ENCODE measurements around the gene OR2L8. TPM values are rescaled to one million over a fixed set of nuclear protein-coding genes. Genes with fewer than 3 reads are reported as not detected.

OR2L8 gene
- total and polyA plus RNA-seq, 9 of the 15 experiments (the other 6 are each of a cell fraction or from before 2014, with no cell fraction given): not detected

GRCh38 chr1:247904122-247904521, 44.5 kb upstream of the OR2L8 start (continued):
- TF ChIP-seq E2F8 (IDR thresholded peaks at IDR 0.05; ENCODE audit: low read depth, partially characterized antibody) (no peak), EHMT2 (IDR thresholded peaks at IDR 0.05) (peak; percentile 37; the same call in 1 of the 2 replicates), TAF15 (IDR thresholded peaks at IDR 0.05; ENCODE audit: low read depth, low read length) (no peak)

GRCh38 chr1:247905181-247905580, 43.5 kb upstream of the OR2L8 start:
- Histone ChIP-seq H3K79me2 (ENCODE audit: control insufficient read depth, insufficient read depth, low read length) (no peaks in the 10 kb centered on the region), H3K27ac (ENCODE audit: extremely low read depth, low read depth, low read length) (no peak overlapping the region), H3K4me2 (ENCODE audit: insufficient read depth, low read length) (no peak overlapping the region), H3K27me3 (ENCODE audit: control insufficient read depth in 2 of 2, insufficient read depth in 2 of 2, low read length in 2 of 2) (no peaks in the 10 kb centered on the region), H3K36me3 (ENCODE audit: control insufficient read depth, insufficient read depth, low read length) (no peaks in the 10 kb centered on the region), H4K20me1 (replicated peaks; ENCODE audit: control insufficient read depth, insufficient read depth, low read length) (no peaks in the 10 kb centered on the region), H2AFZ (ENCODE audit: low read depth, low read length) (0 out of 2 replicates have a peak overlapping the region, but pooled peaks have one; percentile 31), H3K4me1 (replicated peaks in 1 of 2; ENCODE audit: control insufficient read depth in 2 of 2, insufficient read depth in 2 of 2, low read length in 2 of 2) (peaks cover 0 to 13% of the 10 kb centered on the region in 2 experiments; a peak in 3 of 5 replicates), H3K9ac (ENCODE audit: insufficient read depth in 1 of 2, low read depth in 2 of 2, low read length in 2 of 2) (no peak overlapping the region; a peak in 1 of 4 replicates), H3K4me3 (no peak overlapping the region), H3K9me1 (ENCODE audit: control insufficient read depth, insufficient read depth, low read length) (no peaks in the 10 kb centered on the region), H3K9me3 (replicated peaks; ENCODE audit: control insufficient read depth, insufficient read depth, low read depth, low read length) (peaks cover 5% of the 10 kb centered on the region)
- TF ChIP-seq KHSRP (IDR thresholded peaks at IDR 0.05) (no peak), WHSC1 (IDR thresholded peaks at IDR 0.05; ENCODE audit: low read length) (no peak), ZNF395 (CRISPR knock-in tag; IDR thresholded peaks at IDR 0.05) (no peak), EZH2 (IDR thresholded peaks at IDR 0.05; ENCODE audit: borderline replicate concordance, low read depth, low read length) (no peak), ZBTB8A (IDR thresholded peaks at IDR 0.05; ENCODE audit: partially characterized antibody) (no peak), ZNF644 (tag; IDR thresholded peaks at IDR 0.05; ENCODE audit: low read depth) (no peak), CBX2 (IDR thresholded peaks at IDR 0.05; ENCODE audit: insufficient read depth, low read length, poor library complexity, severe bottlenecking) (no peak), RAD21 (CRISPR knock-in tag; conservative IDR thresholded peaks at IDR 0.05 in 1 of 2, IDR thresholded peaks at IDR 0.05 in 1 of 2) (no peak), SPI1 (IDR thresholded peaks at IDR 0.05; ENCODE audit: borderline replicate concordance, low read depth, low read length) (no peak), HMBOX1 (IDR thresholded peaks at IDR 0.05) (no peak), SMAD2 (IDR thresholded peaks at IDR 0.05; ENCODE audit: low read depth, low read length) (no peak), TRIM24 (IDR thresholded peaks at IDR 0.05) (no peak), ZNF408 (CRISPR knock-in tag; IDR thresholded peaks at IDR 0.05; ENCODE audit: low read depth) (no peak)
- no peak for DNase-seq (ENCODE audit: extremely low read depth in 1 of 4, low spot score in 3 of 4)
- POLR2A ChIA-PET: no interaction called here
- no peak for FAIRE-seq
- 0 out of 3 replicates have a peak, but pooled peaks have one; percentile 10 for ATAC-seq
- BruUV-seq (replicated peaks): no TSS peak
- CTCF ChIA-PET (ENCODE audit: low intra/inter-chr PET ratio): no interaction called here
- 61% methylated on average over 13 of the region's 13 CpGs for WGBS (ENCODE audit: insufficient coverage, low coverage, missing lambda C conversion rate)
- intact Hi-C loops (cut with micrococcal nuclease) (no loop called here), in situ Hi-C loops (cut with MboI) (no loop called here)

Measured in K562 (cell line).